H1 (cell line): ENCODE data around the gene HLA-DOB. TPM values are rescaled to one million over a fixed set of nuclear protein-coding genes. Genes with fewer than 3 reads are reported as not detected.

Experiments used
- CHD7 ChIP-seq: fragments of 300-600 bp; sonication (generic); IDR thresholded peaks from 2 replicates; pipeline ENCODE4 v1.7.1; 2012; ENCODE audit warnings: low read length, moderate library complexity, mild to moderate bottlenecking, inconsistent platforms; ENCODE audit not compliant: insufficient replicate concordance
- CTCF ChIP-seq, 3 experiments: IDR thresholded peaks; 1 replicate in 2 of 3; 2 replicates in 1 of 3; pipeline versions ENCODE4 v1.5.1 to v1.6.1; 2011; ENCODE audit warnings: low read length in 3 of 3, mild to moderate bottlenecking in 3 of 3, inconsistent platforms in 2 of 3, low read depth in 1 of 3, moderate library complexity in 1 of 3; ENCODE audit not compliant: insufficient read depth in 1 of 3; ENCODE audit errors: control extremely low read depth in 1 of 3
- FOSL1 ChIP-seq: IDR thresholded peaks from 2 replicates; pipeline ENCODE4 v1.6.1; 2011; ENCODE audit warnings: mild to moderate bottlenecking, low read depth, low read length, moderate library complexity; ENCODE audit not compliant: insufficient read depth
- HDAC2 ChIP-seq, 2 experiments: fragments of 300-600 bp in 1 of 2; sonication (generic) in 1 of 2; IDR thresholded peaks; 2 replicates each; pipeline ENCODE4 v1.6.1; 2011 to 2012; ENCODE audit warnings: low read depth in 2 of 2, low read length in 2 of 2, mild to moderate bottlenecking in 2 of 2, moderate library complexity in 2 of 2, borderline replicate concordance in 1 of 2, inconsistent platforms in 1 of 2
- TAF1 ChIP-seq: IDR thresholded peaks from 2 replicates; pipeline ENCODE4 v1.6.1; 2011; ENCODE audit warnings: mild to moderate bottlenecking, low read depth, low read length
- polyA plus RNA-seq, 7 experiments: library from polyadenylated mRNA; depleted of rRNA in 3 of 7; stranded (reverse) in 5 of 7; unstranded in 2 of 7; fragments of >200 nt in 5 of 7; fragments of 200-250 nt in 2 of 7; gene quantifications; 1 replicate in 5 of 7; 2 replicates in 1 of 7; 4 replicates in 1 of 7; pipeline versions ENCODE4 v1.2.1 to v1.2.3, GENCODE V29; 2011 to 2013; ENCODE audit warnings: missing spikeins in 2 of 7, mixed read lengths in 2 of 7
- total RNA-seq: library from RNA; stranded (reverse); fragmentation: NEBNext Ultra II Directional; extraction: Animal tissue kit (Norgen Biotek cat#: 25700); gene quantifications from 2 replicates; pipeline ENCODE4 v1.2.1, GENCODE V29; 2021

Gene HLA-DOB
- total and polyA plus RNA-seq, 2 of the 8 experiments (the other 6 are each of a cell fraction or from before 2014, with no cell fraction given), result 0.35 TPM; not detected in 1

- TF ChIP-seq CHD7 (no peak), HDAC2 (IDR thresholded peaks at IDR 0.05; ENCODE audit: borderline replicate concordance in 1 of 2, low read depth in 2 of 2, low read length in 2 of 2) (0 out of 4 replicates have a peak, but pooled peaks of 1 of the 2 experiments have one; percentile 54), CTCF (IDR thresholded peaks at IDR 0.05; ENCODE audit: control extremely low read depth in 1 of 3, insufficient read depth in 1 of 3, low read depth in 1 of 3, low read length in 3 of 3) (peak in 1 of 3 experiments; percentile 8; a peak in 1 of 4 replicates), FOSL1 (no peak), TAF1 (peak; percentile 31)
Measured at GRCh38 chr6:32843979-32844838, 27.4 kb upstream of the HLA-DOB start, which contains the start of gene PSMB8 (continued).
